Lower leg skin (tissue), 3 donors: ENCODE results near the gene UBE2L5.

Experiments
- POLR2A ChIP-seq, 2 donors: fragments of 450-650 bp; IDR thresholded peaks; one replicate each; pipeline ENCODE4 v1.6.1; 2016 to 2017; ENCODE audit warnings: antibody characterized with exemption in 2 of 2, mild to moderate bottlenecking in 1 of 2, moderate library complexity in 1 of 2
- TF ChIP-seq, protein P1 (sequence below), 3 donors: fragments of 450-650 bp; IDR thresholded peaks; one replicate each; pipeline ENCODE4 v1.5.1; 2016; ENCODE audit warnings: antibody characterized with exemption in 3 of 3, mild to moderate bottlenecking in 3 of 3, moderate library complexity in 2 of 3

DNA sequence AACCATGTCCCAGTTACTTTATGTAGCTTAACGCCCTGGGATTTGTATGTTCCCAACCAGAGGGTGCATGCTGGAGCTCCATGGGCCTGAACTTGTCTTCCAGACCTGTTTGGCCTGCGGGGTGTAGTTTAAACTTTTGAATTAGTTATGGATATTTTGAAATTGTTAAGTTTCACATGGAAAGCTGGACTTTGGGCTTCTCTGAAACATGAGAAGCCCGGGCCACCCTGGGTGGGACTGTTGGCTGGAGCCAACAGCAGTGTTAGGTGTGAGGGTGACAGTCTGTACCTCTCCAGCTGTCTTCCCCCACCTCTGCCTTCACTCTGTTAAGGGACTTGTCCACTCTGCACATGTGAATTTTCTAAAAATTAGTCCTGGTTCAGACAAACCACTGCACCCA, 1.6 kb downstream of the UBE2L5 start:
- TF ChIP-seq, protein P1, sequence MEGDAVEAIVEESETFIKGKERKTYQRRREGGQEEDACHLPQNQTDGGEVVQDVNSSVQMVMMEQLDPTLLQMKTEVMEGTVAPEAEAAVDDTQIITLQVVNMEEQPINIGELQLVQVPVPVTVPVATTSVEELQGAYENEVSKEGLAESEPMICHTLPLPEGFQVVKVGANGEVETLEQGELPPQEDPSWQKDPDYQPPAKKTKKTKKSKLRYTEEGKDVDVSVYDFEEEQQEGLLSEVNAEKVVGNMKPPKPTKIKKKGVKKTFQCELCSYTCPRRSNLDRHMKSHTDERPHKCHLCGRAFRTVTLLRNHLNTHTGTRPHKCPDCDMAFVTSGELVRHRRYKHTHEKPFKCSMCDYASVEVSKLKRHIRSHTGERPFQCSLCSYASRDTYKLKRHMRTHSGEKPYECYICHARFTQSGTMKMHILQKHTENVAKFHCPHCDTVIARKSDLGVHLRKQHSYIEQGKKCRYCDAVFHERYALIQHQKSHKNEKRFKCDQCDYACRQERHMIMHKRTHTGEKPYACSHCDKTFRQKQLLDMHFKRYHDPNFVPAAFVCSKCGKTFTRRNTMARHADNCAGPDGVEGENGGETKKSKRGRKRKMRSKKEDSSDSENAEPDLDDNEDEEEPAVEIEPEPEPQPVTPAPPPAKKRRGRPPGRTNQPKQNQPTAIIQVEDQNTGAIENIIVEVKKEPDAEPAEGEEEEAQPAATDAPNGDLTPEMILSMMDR (IDR thresholded peaks at IDR 0.05), result no peak
- no peak for TF ChIP-seq POLR2A (IDR thresholded peaks at IDR 0.05)
